Thyroid gland (tissue), 4 donors: ENCODE measurements around the gene CFAP221. TPM values are rescaled to one million over a fixed set of nuclear protein-coding genes. Genes with fewer than 3 reads are reported as not detected.

Experiments
- DNase-seq, 2 donors: peaks; one replicate each; pipeline ENCODE4 v3.0.0-alpha.2; 2019
- H3K27ac ChIP-seq, 3 donors: fragments of 200-600 bp; sonication (generic); 1 replicate in 2 of 3; 2 replicates in 1 of 3; pipeline ENCODE4 v1.5.1; 2016 to 2019; ENCODE audit warnings: mild to moderate bottlenecking in 1 of 3, moderate library complexity in 1 of 3
- H3K27me3 ChIP-seq: fragments of 200-600 bp; sonication (generic); one replicate; pipeline ENCODE4 v1.5.1; 2019
- H3K36me3 ChIP-seq, 2 donors: fragments of 200-600 bp; sonication (generic); one replicate each; pipeline ENCODE4 v1.5.1; 2016 to 2019
- H3K4me1 ChIP-seq, 2 donors: fragments of 200-600 bp; sonication (generic); one replicate each; pipeline ENCODE4 v1.5.1; 2017 to 2019
- H3K4me3 ChIP-seq, 3 donors: fragments of 200-600 bp; sonication (generic); replicated peaks in 1 of 3; 1 replicate in 2 of 3; 2 replicates in 1 of 3; pipeline ENCODE4 v1.5.1; 2016; ENCODE audit warnings: mild to moderate bottlenecking in 1 of 3
- H3K9me3 ChIP-seq: fragments of 200-600 bp; sonication (generic); one replicate; pipeline ENCODE4 v1.5.1; 2017
- CTCF ChIP-seq, 6 experiments: fragments of 200-600 bp in 3 of 6; fragments of 450-650 bp in 3 of 6; sonication (generic) in 3 of 6; IDR thresholded peaks; one replicate each; pipeline ENCODE4 v1.5.1; 2016 to 2019; ENCODE audit warnings: antibody characterized with exemption in 6 of 6, mild to moderate bottlenecking in 2 of 6, inconsistent platforms in 1 of 6, moderate library complexity in 1 of 6
- POLR2A ChIP-seq, 2 donors: fragments of 450-650 bp; IDR thresholded peaks; one replicate each; pipeline ENCODE4 v1.6.1; 2017; ENCODE audit warnings: antibody characterized with exemption in 2 of 2, mild to moderate bottlenecking in 2 of 2, moderate library complexity in 1 of 2
- WGBS, 2 donors: methylation state at CpG; one replicate each; pipeline ENCODE4 v1.1.5; 2017; 5-methylcytosine and 5-hydroxymethylcytosine counted together
- intact Hi-C: fragments of 100-400 bp; cut with DNase I; formaldehyde crosslinking; loops from one replicate; pipeline ENCODE4 v1.15.1; 2023
- total RNA-seq, 4 donors: library from RNA; depleted of rRNA; stranded (reverse); fragments of >200 nt; gene quantifications; one replicate each; pipeline ENCODE4 v1.2.3, GENCODE V29; 2016

CFAP221 gene
- total RNA-seq, 4 donors from 2014 or later, result 1.6 to 13.1 (median 9.7) TPM

GRCh38 chr2:119544939-119545475 lies 758 bp downstream of the CFAP221 start:
- Histone ChIP-seq H3K4me3 (peak overlapping the region in 2 of 3 donors; percentile 59 to 72), H3K27ac (no peak overlapping the region), H3K4me1 (peaks cover 4 to 8% of the 10 kb centered on the region in 2 donors), H3K36me3 (no peaks in the 10 kb centered on the region), H3K9me3 (no peaks in the 10 kb centered on the region), H3K27me3 (no peaks in the 10 kb centered on the region)
- WGBS, 2 donors, result 52 to 55% methylated on average over 11 of the region's 11 CpGs
- intact Hi-C loops, result no loop called here
- TF ChIP-seq POLR2A (IDR thresholded peaks at IDR 0.05), result no peak
- no peak for TF ChIP-seq CTCF (IDR thresholded peaks at IDR 0.05)
- no peak for DNase-seq

GRCh38 chr2:119545754-119546446 lies 1.7 kb downstream of the CFAP221 start:
- H3K27ac ChIP-seq, result no peak overlapping the region
- intact Hi-C loops, result no loop called here
- DNase-seq, result no peak

GRCh38 chr2:119546447-119546767 lies 2.2 kb downstream of the CFAP221 start:
- TF ChIP-seq POLR2A (IDR thresholded peaks at IDR 0.05), result no peak
- TF ChIP-seq CTCF (IDR thresholded peaks at IDR 0.05), result no peak
- no peaks in the 10 kb centered on the region for H3K36me3 ChIP-seq
- intact Hi-C loops, result no loop called here
- DNase-seq, result no peak
- no peak overlapping the region for H3K4me3 ChIP-seq
- H3K27me3 ChIP-seq, result no peaks in the 10 kb centered on the region
- H3K27ac ChIP-seq, result no peak overlapping the region
- 89 to 93% methylated on average over 1 of the region's 1 CpG for WGBS, 2 donors
- H3K4me1 ChIP-seq, result peaks cover 4 to 8% of the 10 kb centered on the region in 2 donors
- no peaks in the 10 kb centered on the region for H3K9me3 ChIP-seq

More at GRCh38 chr2:119545754-119546446, 1.7 kb downstream of the CFAP221 start:
- TF ChIP-seq POLR2A (IDR thresholded peaks at IDR 0.05), result no peak
- Histone ChIP-seq H3K9me3 (no peaks in the 10 kb centered on the region), H3K27me3 (no peaks in the 10 kb centered on the region), H3K4me3 (no peak overlapping the region), H3K36me3 (no peaks in the 10 kb centered on the region), H3K4me1 (peaks cover 4 to 8% of the 10 kb centered on the region in 2 donors)
- 88 to 90% methylated on average over 6 of the region's 6 CpGs for WGBS, 2 donors

GRCh38 chr2:119548516-119549120 lies 4.4 kb downstream of the CFAP221 start:
- DNase-seq, result no peak
- H3K27ac ChIP-seq, result no peak overlapping the region
- no peaks in the 10 kb centered on the region for H3K9me3 ChIP-seq
- H3K36me3 ChIP-seq, result no peaks in the 10 kb centered on the region
- no peaks in the 10 kb centered on the region for H3K27me3 ChIP-seq
- H3K4me3 ChIP-seq, result no peak overlapping the region
- intact Hi-C loops, result no loop called here
- 90 to 95% methylated on average over 2 of the region's 2 CpGs for WGBS, 2 donors
- peaks cover 4 to 8% of the 10 kb centered on the region in 2 donors for H3K4me1 ChIP-seq
- no peak for TF ChIP-seq CTCF (IDR thresholded peaks at IDR 0.05)
- TF ChIP-seq POLR2A (IDR thresholded peaks at IDR 0.05), result no peak

- Histone ChIP-seq H3K36me3 (no peaks in the 10 kb centered on the region), H3K9me3 (no peaks in the 10 kb centered on the region), H3K27me3 (no peaks in the 10 kb centered on the region), H3K4me3 (no peak overlapping the region), H3K4me1 (peaks cover 0 to 8% of the 10 kb centered on the region in 2 donors), H3K27ac (no peak overlapping the region)
- TF ChIP-seq CTCF (IDR thresholded peaks at IDR 0.05), result no peak
- TF ChIP-seq POLR2A (IDR thresholded peaks at IDR 0.05), result no peak
- WGBS, 2 donors, result 88 to 90% methylated on average over 1 of the region's 1 CpG
- intact Hi-C loops, result no loop called here
- no peak for DNase-seq
These were observed 5.0 kb downstream of the CFAP221 start for GRCh38 chr2:119549241-119549640.
